Neural cell (in vitro differentiated cells): Measurements from ENCODE around the gene FAM219A. TPM values are rescaled to one million over a fixed set of nuclear protein-coding genes. Genes with fewer than 3 reads are reported as not detected.

Experiments
- H2AFZ ChIP-seq: fragments of 200-600, 300-800 bp; sonication (generic), shearing (Covaris generic); 2 replicates; pipeline ENCODE4 v1.6.0; 2014; ENCODE audit warnings: low read depth, mild to moderate bottlenecking, antibody characterized with exemption, low read length, moderate library complexity
- H3F3A ChIP-seq: fragments of 200-600 bp; shearing (Covaris generic); 2 replicates; pipeline ENCODE4 v1.6.1; 2016; ENCODE audit warnings: mild to moderate bottlenecking, moderate library complexity, mixed read lengths, antibody characterized with exemption, low read length; ENCODE audit not compliant: insufficient read depth, poor library complexity, severe bottlenecking
- H3K27ac ChIP-seq: fragments of 200-600, 300-800 bp; sonication (generic), shearing (Covaris generic); 2 replicates; pipeline ENCODE4 v1.5.1; 2014; ENCODE audit warnings: mild to moderate bottlenecking, low read length, moderate library complexity
- H3K27me3 ChIP-seq: fragments of 300-800, 200-600 bp; sonication (generic), shearing (Covaris generic); 2 replicates; pipeline ENCODE4 v1.6.0; 2014; ENCODE audit warnings: mild to moderate bottlenecking, low read depth, low read length, moderate library complexity; ENCODE audit not compliant: insufficient read depth
- H3K36me3 ChIP-seq: fragments of 300-800, 200-600 bp; sonication (generic), shearing (Covaris generic); 2 replicates; pipeline ENCODE4 v1.5.1; 2014; ENCODE audit warnings: mild to moderate bottlenecking, antibody characterized with exemption, low read length, moderate library complexity; ENCODE audit not compliant: insufficient read depth
- H3K4me2 ChIP-seq: fragments of 300-800, 200-600 bp; sonication (generic), shearing (Covaris generic); 2 replicates; pipeline ENCODE4 v1.6.0; 2014; ENCODE audit warnings: mild to moderate bottlenecking, low read length
- H3K4me3 ChIP-seq: fragments of 300-800, 200-600 bp; sonication (generic), shearing (Covaris generic); 2 replicates; pipeline ENCODE4 v1.5.1; 2014; ENCODE audit warnings: mild to moderate bottlenecking, low read length, moderate library complexity
- H3K79me2 ChIP-seq: fragments of 200-600 bp; shearing (Covaris generic); replicated peaks from 2 replicates; pipeline ENCODE4 v1.6.0; 2014; ENCODE audit warnings: mild to moderate bottlenecking, low read length, moderate library complexity; ENCODE audit not compliant: insufficient read depth
- H3K9ac ChIP-seq: fragments of 300-800, 200-600 bp; sonication (generic), shearing (Covaris generic); 2 replicates; pipeline ENCODE4 v1.6.1; 2016; ENCODE audit warnings: mild to moderate bottlenecking, low read length, mixed read lengths
- H3K9me2 ChIP-seq: fragments of 200-600 bp; shearing (Covaris generic); 2 replicates; pipeline ENCODE4 v1.6.1; 2016; ENCODE audit warnings: mild to moderate bottlenecking, low read length, mixed read lengths; ENCODE audit not compliant: insufficient read depth
- H3K9me3 ChIP-seq: fragments of 200-600, 300-800 bp; sonication (generic), shearing (Covaris generic); 2 replicates; pipeline ENCODE4 v1.6.1; 2016; ENCODE audit warnings: mild to moderate bottlenecking, mixed run types, low read length, moderate library complexity, mixed read lengths
- H4K20me1 ChIP-seq: fragments of 200-600 bp; shearing (Covaris generic); 2 replicates; pipeline ENCODE4 v1.6.1; 2016; ENCODE audit warnings: mild to moderate bottlenecking, mixed run types; ENCODE audit not compliant: insufficient read depth
- CTCF ChIP-seq: fragments of 450-650 bp; IDR thresholded peaks from 2 replicates; pipeline ENCODE4 v1.5.1; 2014; ENCODE audit warnings: antibody characterized with exemption, mild to moderate bottlenecking, moderate library complexity; ENCODE audit not compliant: poor library complexity, severe bottlenecking
- EP300 ChIP-seq: fragments of 450-650 bp; conservative IDR thresholded peaks from 2 replicates; pipeline ENCODE4 v1.6.1; 2014; ENCODE audit warnings: antibody characterized with exemption, mild to moderate bottlenecking, moderate library complexity; ENCODE audit not compliant: poor library complexity, severe bottlenecking
- EZH2 ChIP-seq: fragments of 200-600, 300-800 bp; shearing (Covaris generic), sonication (generic); IDR thresholded peaks from 2 replicates; pipeline ENCODE4 v1.6.1; 2014; ENCODE audit warnings: antibody characterized with exemption, low read length, borderline replicate concordance, mild to moderate bottlenecking; ENCODE audit not compliant: insufficient read depth, poor library complexity, severe bottlenecking
- MXI1 ChIP-seq: fragments of 450-650 bp; conservative IDR thresholded peaks from 2 replicates; pipeline ENCODE4 v1.6.1; 2014; ENCODE audit warnings: antibody characterized with exemption, mild to moderate bottlenecking; ENCODE audit not compliant: poor library complexity, severe bottlenecking
- POLR2AphosphoS5 ChIP-seq: IDR thresholded peaks from 2 replicates; pipeline ENCODE4 v1.6.1; 2012
- RAD21 ChIP-seq: fragments of 450-650 bp; conservative IDR thresholded peaks from 2 replicates; pipeline ENCODE4 v1.6.1; 2014; ENCODE audit warnings: antibody characterized with exemption, mild to moderate bottlenecking, moderate library complexity
- REST ChIP-seq: IDR thresholded peaks from 2 replicates; pipeline ENCODE4 v1.6.1; 2012; ENCODE audit warnings: borderline replicate concordance
- SMC3 ChIP-seq: fragments of 450-650 bp; conservative IDR thresholded peaks from 2 replicates; pipeline ENCODE4 v1.6.1; 2014; ENCODE audit warnings: antibody characterized with exemption, mild to moderate bottlenecking, moderate library complexity; ENCODE audit not compliant: poor library complexity
- TAF1 ChIP-seq: IDR thresholded peaks from 2 replicates; pipeline ENCODE4 v1.6.1; 2012; ENCODE audit warnings: low read depth
- polyA plus RNA-seq: library from polyadenylated mRNA; depleted of rRNA; stranded (reverse); fragments of >200 nt; gene quantifications from 2 replicates; pipeline ENCODE4 v1.2.3, GENCODE V29; 2014

Gene FAM219A
- polyA plus RNA-seq, 1 donor from 2014 or later: 56.6 TPM

DNA sequence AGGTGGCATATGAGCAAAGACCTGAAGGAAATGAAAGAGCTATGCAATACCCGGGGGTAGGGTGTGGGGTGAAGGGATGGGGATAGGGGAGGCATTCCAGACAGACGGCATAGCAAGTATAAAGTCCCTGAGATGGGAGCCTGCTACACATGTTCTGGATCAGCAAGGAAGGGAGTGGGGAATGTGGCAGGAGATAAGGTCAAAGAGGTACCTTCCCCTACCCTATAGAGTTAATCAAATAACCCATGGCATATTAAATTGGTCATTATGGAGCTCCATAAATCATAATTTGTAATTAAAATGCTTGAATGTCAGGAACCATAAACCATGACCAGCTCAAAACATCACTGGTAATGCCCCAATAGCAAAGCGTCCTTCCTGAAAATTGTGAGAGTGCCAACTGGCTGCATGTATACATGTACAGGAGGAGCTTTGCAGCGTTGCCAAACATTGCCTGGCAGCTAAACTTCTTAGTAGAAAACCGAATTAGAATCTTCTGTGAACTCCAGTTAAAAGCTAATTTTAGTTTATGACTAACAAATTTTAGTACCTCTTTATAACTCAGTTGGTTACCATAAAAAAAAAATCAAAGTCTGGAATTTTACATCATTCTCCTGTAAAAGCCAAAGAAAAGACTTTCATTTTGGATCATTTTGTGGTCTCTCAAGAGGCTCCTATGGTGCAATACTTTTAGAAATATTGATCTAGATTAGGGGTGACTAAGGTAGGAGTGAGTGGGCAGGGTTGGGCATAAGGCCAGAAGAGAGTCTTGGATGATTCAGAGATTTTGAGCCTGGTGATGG, 4.9 kb upstream of the FAM219A start:
- Histone ChIP-seq H3K4me2 (no peak overlapping the region), H3K79me2 (peaks cover 3% of the 10 kb centered on the region), H3F3A (no peaks in the 10 kb centered on the region), H4K20me1 (no peaks in the 10 kb centered on the region), H3K9me2 (no peaks in the 10 kb centered on the region), H3K36me3 (no peaks in the 10 kb centered on the region), H3K9ac (no peak overlapping the region), H3K4me3 (no peak overlapping the region), H3K27me3 (no peaks in the 10 kb centered on the region), H3K27ac (no peak overlapping the region), H2AFZ (no peak overlapping the region), H3K9me3 (no peaks in the 10 kb centered on the region)
- TF ChIP-seq EP300 (no peak), MXI1 (no peak), CTCF (no peak), TAF1 (no peak), EZH2 (no peak), POLR2AphosphoS5 (no peak), REST (no peak), RAD21 (no peak), SMC3 (no peak)

DNA sequence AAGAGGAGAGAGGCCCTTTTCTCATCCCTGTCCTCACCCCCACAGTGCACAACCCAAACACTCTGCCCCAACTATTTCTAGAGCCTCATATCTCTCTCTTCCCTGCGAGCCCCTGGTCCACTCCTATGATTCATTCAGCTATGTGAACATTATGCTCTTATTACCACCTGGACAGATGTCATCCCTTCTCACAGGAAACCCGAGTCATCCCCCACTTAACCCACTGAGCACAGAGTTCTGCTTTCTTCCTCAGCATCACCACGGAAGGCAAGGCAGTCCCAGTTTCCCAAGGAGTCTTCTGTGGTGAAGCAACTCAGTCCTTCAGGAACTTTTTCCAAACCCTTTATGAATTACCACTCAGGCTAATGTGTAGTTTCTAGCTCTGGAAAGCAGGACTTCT, 1.6 kb upstream of the FAM219A start:
- Histone ChIP-seq H3K9me2 (no peaks in the 10 kb centered on the region), H2AFZ (no peak overlapping the region), H3K4me2 (no peak overlapping the region), H4K20me1 (no peaks in the 10 kb centered on the region), H3K27me3 (no peaks in the 10 kb centered on the region), H3F3A (no peaks in the 10 kb centered on the region), H3K27ac (no peak overlapping the region), H3K79me2 (peaks cover 27% of the 10 kb centered on the region), H3K36me3 (no peaks in the 10 kb centered on the region), H3K4me3 (no peak overlapping the region), H3K9ac (no peak overlapping the region), H3K9me3 (no peaks in the 10 kb centered on the region)
- TF ChIP-seq TAF1: no peak
- no peak for TF ChIP-seq RAD21
- TF ChIP-seq EZH2: no peak
- TF ChIP-seq CTCF: no peak
- no peak for TF ChIP-seq SMC3
- no peak for TF ChIP-seq POLR2AphosphoS5
